Measurements from ENCODE around the gene ABL2.

The ABL2 gene

GRCh38 chr1:179090923-179091322, 138.6 kb downstream of the ABL2 start:
- H4K8ac ChIP-seq (ENCODE audit: low read length), result peak overlapping the region; percentile 39
- no peak overlapping the region for H3K4me3 ChIP-seq (ENCODE audit: insufficient read depth in 1 of 2, low read depth in 1 of 2, low read length in 2 of 2)
- H3K9ac ChIP-seq (ENCODE audit: low read length), result peak overlapping the region; percentile 79
- WGBS, result 79% methylated on average over 4 of the region's 4 CpGs
- H3K27me3 ChIP-seq (ENCODE audit: control insufficient read depth in 1 of 2, insufficient read depth in 1 of 2, low read length in 2 of 2), result no peaks in the 10 kb centered on the region
- no peak overlapping the region for H3K14ac ChIP-seq (ENCODE audit: low read length in 2 of 2)
- no peak overlapping the region for H3K18ac ChIP-seq (ENCODE audit: low read depth in 1 of 2, low read length in 2 of 2)
- H2AFZ ChIP-seq (ENCODE audit: low read depth, low read length), result no peak overlapping the region
- H3K4me1 ChIP-seq (ENCODE audit: control insufficient read depth, insufficient read depth, low read depth, low read length), result peaks cover 21% of the 10 kb centered on the region
- H3K36me3 ChIP-seq (ENCODE audit: control insufficient read depth in 1 of 2, insufficient read depth in 2 of 2, low read depth in 1 of 2, low read length in 2 of 2), result peaks cover 69 to 77% of the 10 kb centered on the region in 2 experiments
- H2BK5ac ChIP-seq (ENCODE audit: low read depth, low read length, poor library complexity, severe bottlenecking), result no peak overlapping the region
- H3K79me1 ChIP-seq (replicated peaks; ENCODE audit: low read length, poor library complexity, severe bottlenecking), result peaks cover 22% of the 10 kb centered on the region
- H3K9me3 ChIP-seq (ENCODE audit: control insufficient read depth, low read length), result no peaks in the 10 kb centered on the region
- H2BK15ac ChIP-seq (ENCODE audit: low read depth, poor library complexity, severe bottlenecking), result no peak overlapping the region
- no peak overlapping the region for H2AK5ac ChIP-seq (ENCODE audit: low read length, severe bottlenecking)
- no peak overlapping the region for H3K27ac ChIP-seq (ENCODE audit: low read length, poor library complexity, severe bottlenecking)
- no peak overlapping the region for H2BK120ac ChIP-seq (ENCODE audit: low read depth, low read length)
- no peak overlapping the region for H3K4me2 ChIP-seq (ENCODE audit: low read length, poor library complexity, severe bottlenecking)
- DNase-seq, result no peak
- no peak overlapping the region for H4K91ac ChIP-seq (ENCODE audit: low read length)
- H2BK12ac ChIP-seq (ENCODE audit: low read length in 2 of 2), result peak overlapping the region; percentile 15 to 51
- H3K4ac ChIP-seq (ENCODE audit: low read depth in 1 of 2, low read length in 2 of 2), result no peak overlapping the region
- no peak overlapping the region for H3K23ac ChIP-seq (ENCODE audit: low read length in 2 of 2)

- Histone ChIP-seq H2BK15ac (ENCODE audit: low read depth, poor library complexity, severe bottlenecking) (no peak overlapping the region), H3K9me3 (ENCODE audit: control insufficient read depth, low read length) (no peaks in the 10 kb centered on the region), H3K36me3 (ENCODE audit: control insufficient read depth in 1 of 2, insufficient read depth in 2 of 2, low read depth in 1 of 2, low read length in 2 of 2) (peaks cover 70 to 77% of the 10 kb centered on the region in 2 experiments), H3K27ac (ENCODE audit: low read length, poor library complexity, severe bottlenecking) (peak overlapping the region; percentile 3), H2BK12ac (ENCODE audit: low read length in 2 of 2) (no peak overlapping the region), H3K18ac (ENCODE audit: low read depth in 1 of 2, low read length in 2 of 2) (no peak overlapping the region), H3K4me3 (ENCODE audit: insufficient read depth in 1 of 2, low read depth in 1 of 2, low read length in 2 of 2) (no peak overlapping the region), H3K4me2 (ENCODE audit: low read length, poor library complexity, severe bottlenecking) (no peak overlapping the region), H3K79me1 (replicated peaks; ENCODE audit: low read length, poor library complexity, severe bottlenecking) (peaks cover 24% of the 10 kb centered on the region), H3K4ac (ENCODE audit: low read depth in 1 of 2, low read length in 2 of 2) (no peak overlapping the region), H2AK5ac (ENCODE audit: low read length, severe bottlenecking) (no peak overlapping the region), H4K8ac (ENCODE audit: low read length) (no peak overlapping the region), H3K27me3 (ENCODE audit: control insufficient read depth in 1 of 2, insufficient read depth in 1 of 2, low read length in 2 of 2) (no peaks in the 10 kb centered on the region), H3K14ac (ENCODE audit: low read length in 2 of 2) (no peak overlapping the region), H3K9ac (ENCODE audit: low read length) (peak overlapping the region; percentile 79), H2BK5ac (ENCODE audit: low read depth, low read length, poor library complexity, severe bottlenecking) (no peak overlapping the region), H2BK120ac (ENCODE audit: low read depth, low read length) (no peak overlapping the region), H2AFZ (ENCODE audit: low read depth, low read length) (no peak overlapping the region), H4K91ac (ENCODE audit: low read length) (no peak overlapping the region), H3K23ac (ENCODE audit: low read length in 2 of 2) (no peak overlapping the region), H3K4me1 (ENCODE audit: control insufficient read depth, insufficient read depth, low read depth, low read length) (peaks cover 21% of the 10 kb centered on the region)
- WGBS, result 80% methylated on average over 8 of the region's 8 CpGs
- DNase-seq, result no peak
Measured at GRCh38 chr1:179090522-179090921, 139.0 kb downstream of the ABL2 start.

- H3K4me1 ChIP-seq (ENCODE audit: control insufficient read depth, insufficient read depth, low read depth, low read length), result peaks cover 21% of the 10 kb centered on the region
- H2AK5ac ChIP-seq (ENCODE audit: low read length, severe bottlenecking), result no peak overlapping the region
- H3K23ac ChIP-seq (ENCODE audit: low read length in 2 of 2), result no peak overlapping the region
- H4K8ac ChIP-seq (ENCODE audit: low read length), result no peak overlapping the region
- H3K18ac ChIP-seq (ENCODE audit: low read depth in 1 of 2, low read length in 2 of 2), result no peak overlapping the region
- WGBS, result 83% methylated on average over 10 of the region's 16 CpGs
- H2BK5ac ChIP-seq (ENCODE audit: low read depth, low read length, poor library complexity, severe bottlenecking), result no peak overlapping the region
- no peak overlapping the region for H3K27ac ChIP-seq (ENCODE audit: low read length, poor library complexity, severe bottlenecking)
- H3K4me3 ChIP-seq (ENCODE audit: insufficient read depth in 1 of 2, low read depth in 1 of 2, low read length in 2 of 2), result no peak overlapping the region
- DNase-seq, result no peak
- H3K9me3 ChIP-seq (ENCODE audit: control insufficient read depth, low read length), result no peaks in the 10 kb centered on the region
- no peak overlapping the region for H3K4me2 ChIP-seq (ENCODE audit: low read length, poor library complexity, severe bottlenecking)
- H3K9ac ChIP-seq (ENCODE audit: low read length), result peak overlapping the region; percentile 79
- no peak overlapping the region for H2BK12ac ChIP-seq (ENCODE audit: low read length in 2 of 2)
- peaks cover 67 to 74% of the 10 kb centered on the region in 2 experiments for H3K36me3 ChIP-seq (ENCODE audit: control insufficient read depth in 1 of 2, insufficient read depth in 2 of 2, low read depth in 1 of 2, low read length in 2 of 2)
- H2AFZ ChIP-seq (ENCODE audit: low read depth, low read length), result no peak overlapping the region
- no peaks in the 10 kb centered on the region for H3K27me3 ChIP-seq (ENCODE audit: control insufficient read depth in 1 of 2, insufficient read depth in 1 of 2, low read length in 2 of 2)
- H3K4ac ChIP-seq (ENCODE audit: low read depth in 1 of 2, low read length in 2 of 2), result no peak overlapping the region
- H2BK120ac ChIP-seq (ENCODE audit: low read depth, low read length), result no peak overlapping the region
- H3K14ac ChIP-seq (ENCODE audit: low read length in 2 of 2), result no peak overlapping the region
- H2BK15ac ChIP-seq (ENCODE audit: low read depth, poor library complexity, severe bottlenecking), result no peak overlapping the region
- H3K79me1 ChIP-seq (replicated peaks; ENCODE audit: low read length, poor library complexity, severe bottlenecking), result peaks cover 25% of the 10 kb centered on the region
- no peak overlapping the region for H4K91ac ChIP-seq (ENCODE audit: low read length)
Measured at GRCh38 chr1:179089827-179090482, 139.5 kb downstream of the ABL2 start.

GRCh38 chr1:179087665-179088064, 141.8 kb downstream of the ABL2 start:
- Histone ChIP-seq H3K23ac (ENCODE audit: low read length in 2 of 2) (no peak overlapping the region), H2BK15ac (ENCODE audit: low read depth, poor library complexity, severe bottlenecking) (no peak overlapping the region), H3K27ac (ENCODE audit: low read length, poor library complexity, severe bottlenecking) (peak overlapping the region; percentile 13), H3K4me3 (ENCODE audit: insufficient read depth in 1 of 2, low read depth in 1 of 2, low read length in 2 of 2) (no peak overlapping the region), H3K4me2 (ENCODE audit: low read length, poor library complexity, severe bottlenecking) (no peak overlapping the region), H3K27me3 (ENCODE audit: control insufficient read depth in 1 of 2, insufficient read depth in 1 of 2, low read length in 2 of 2) (no peaks in the 10 kb centered on the region), H2AFZ (ENCODE audit: low read depth, low read length) (no peak overlapping the region), H4K8ac (ENCODE audit: low read length) (no peak overlapping the region), H2BK5ac (ENCODE audit: low read depth, low read length, poor library complexity, severe bottlenecking) (no peak overlapping the region), H3K36me3 (ENCODE audit: control insufficient read depth in 1 of 2, insufficient read depth in 2 of 2, low read depth in 1 of 2, low read length in 2 of 2) (peaks cover 45 to 51% of the 10 kb centered on the region in 2 experiments), H3K79me1 (replicated peaks; ENCODE audit: low read length, poor library complexity, severe bottlenecking) (peaks cover 26% of the 10 kb centered on the region), H2BK120ac (ENCODE audit: low read depth, low read length) (no peak overlapping the region), H2BK12ac (ENCODE audit: low read length in 2 of 2) (no peak overlapping the region), H3K9ac (ENCODE audit: low read length) (peak overlapping the region; percentile 26), H3K4me1 (ENCODE audit: control insufficient read depth, insufficient read depth, low read depth, low read length) (peaks cover 22% of the 10 kb centered on the region), H3K9me3 (ENCODE audit: control insufficient read depth, low read length) (no peaks in the 10 kb centered on the region), H2AK5ac (ENCODE audit: low read length, severe bottlenecking) (no peak overlapping the region), H3K14ac (ENCODE audit: low read length in 2 of 2) (no peak overlapping the region), H4K91ac (ENCODE audit: low read length) (no peak overlapping the region), H3K18ac (ENCODE audit: low read depth in 1 of 2, low read length in 2 of 2) (peak overlapping the region in 1 of 2 experiments; percentile 49), H3K4ac (ENCODE audit: low read depth in 1 of 2, low read length in 2 of 2) (no peak overlapping the region)
- WGBS, result 66% methylated on average over 11 of the region's 11 CpGs
- DNase-seq, result no peak
